Measurements from ENCODE around the gene LMNTD2.

Gene LMNTD2

GRCh38 chr11:587546-587945, 27.0 kb upstream of the LMNTD2 start:
- H3K27ac ChIP-seq = no peak overlapping the region
- no peak for TF ChIP-seq ZFX (IDR thresholded peaks at IDR 0.05; ENCODE audit: borderline replicate concordance)

DNA sequence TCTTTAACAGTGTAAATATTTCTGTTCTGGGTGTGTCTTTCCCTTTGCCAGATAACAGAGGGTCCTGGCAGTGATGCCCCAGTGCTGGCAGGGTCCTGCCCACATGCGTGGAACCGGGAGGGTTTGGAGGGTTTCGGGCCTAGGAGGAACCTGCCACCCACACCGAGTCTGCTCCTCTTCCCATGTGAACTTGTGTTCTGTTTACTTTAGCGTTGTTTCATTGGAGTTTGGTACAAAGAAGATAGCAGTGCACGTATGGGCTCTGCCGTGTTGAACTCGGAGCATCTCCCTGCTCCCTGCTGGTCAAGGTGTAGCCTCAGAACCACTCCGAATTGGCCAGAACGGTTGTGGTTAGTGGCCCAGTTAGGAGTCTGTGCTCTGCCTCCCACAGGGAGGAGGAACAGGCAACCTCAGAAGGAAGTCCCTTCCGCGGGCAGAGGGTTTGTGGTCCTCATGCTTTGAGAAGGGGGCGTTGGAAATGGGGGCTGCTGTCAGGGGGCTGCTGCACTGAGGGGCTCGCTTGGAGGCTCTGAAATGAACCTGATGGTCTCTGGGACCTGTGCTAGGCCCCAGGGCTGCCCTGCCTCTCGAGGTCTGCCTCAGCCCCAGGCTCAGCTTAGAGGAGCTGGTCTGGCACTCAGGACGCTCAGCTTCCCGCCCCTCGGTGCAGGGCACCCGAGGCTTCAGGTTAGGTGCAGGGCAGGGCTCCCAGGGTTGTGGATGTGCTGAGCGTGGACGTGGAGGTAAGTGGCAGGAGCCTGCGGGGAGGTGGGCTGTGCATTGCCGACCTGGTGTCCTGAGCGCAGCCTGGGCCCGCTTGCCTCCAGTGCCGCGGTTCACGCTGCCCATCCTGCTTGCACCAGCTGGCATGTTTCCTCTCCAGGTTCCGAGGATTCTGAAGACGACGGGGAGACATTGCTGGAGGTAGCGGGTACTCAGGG, 26.1 kb upstream of the LMNTD2 start:
- H3K27ac ChIP-seq = no peak overlapping the region
- TF ChIP-seq CTCF (IDR thresholded peaks at IDR 0.05) = no peak
- no peak for TF ChIP-seq ZFX (IDR thresholded peaks at IDR 0.05; ENCODE audit: borderline replicate concordance)

GRCh38 chr11:584287-584686, 23.7 kb upstream of the LMNTD2 start:
- no peak overlapping the region for H3K27ac ChIP-seq
- no peak for TF ChIP-seq ZFX (IDR thresholded peaks at IDR 0.05; ENCODE audit: borderline replicate concordance)
- TF ChIP-seq CTCF (IDR thresholded peaks at IDR 0.05) = no peak

GRCh38 chr11:581752-582151, 21.2 kb upstream of the LMNTD2 start:
- TF ChIP-seq CTCF (IDR thresholded peaks at IDR 0.05) (no peak), ZFX (IDR thresholded peaks at IDR 0.05; ENCODE audit: borderline replicate concordance) (no peak)
- H3K27ac ChIP-seq = no peak overlapping the region

DNA sequence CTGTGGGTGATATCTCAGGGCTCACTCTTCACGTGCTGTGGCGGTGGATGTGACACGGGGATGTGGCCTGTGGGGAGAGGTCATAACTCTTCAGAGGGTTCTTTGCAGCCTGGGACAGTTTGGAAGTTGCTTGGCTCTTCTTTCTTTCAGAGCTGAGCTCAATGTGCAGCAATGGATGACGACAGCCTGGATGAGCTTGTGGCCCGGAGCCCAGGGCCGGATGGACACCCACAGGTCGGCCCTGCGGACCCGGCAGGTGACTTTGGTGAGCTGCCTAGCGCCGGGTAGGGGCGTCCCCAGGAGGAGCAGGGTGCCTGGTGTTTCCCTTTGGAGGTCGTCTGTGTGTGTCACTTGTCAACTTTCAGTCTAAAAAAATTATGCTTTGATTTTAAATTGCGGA, 20.8 kb upstream of the LMNTD2 start:
- no peak for TF ChIP-seq CTCF (IDR thresholded peaks at IDR 0.05)
- TF ChIP-seq ZFX (IDR thresholded peaks at IDR 0.05; ENCODE audit: borderline replicate concordance) = no peak
- H3K27ac ChIP-seq = no peak overlapping the region

- no peak for TF ChIP-seq CTCF (IDR thresholded peaks at IDR 0.05)
- no peak for TF ChIP-seq ZFX (IDR thresholded peaks at IDR 0.05; ENCODE audit: borderline replicate concordance)
- H3K27ac ChIP-seq = no peak overlapping the region
Measured at GRCh38 chr11:579830-580601, 19.5 kb upstream of the LMNTD2 start.

- 0 out of 2 replicates have a peak overlapping the region, but pooled peaks have one; percentile 91 for H3K27ac ChIP-seq
Measured at GRCh38 chr11:578276-579035, 17.9 kb upstream of the LMNTD2 start.

More at GRCh38 chr11:578276-579035, 17.9 kb upstream of the LMNTD2 start:
- TF ChIP-seq CTCF (IDR thresholded peaks at IDR 0.05) (no peak), ZFX (IDR thresholded peaks at IDR 0.05; ENCODE audit: borderline replicate concordance) (no peak)
